Memory B cell (primary cell): Measurements from ENCODE around the gene PRRC2A.

Experiments used
- ATAC-seq: fragments of 150-1000 bp; cut with Tn5 transposase; 2 replicates; pipeline ENCODE4 v1.10.0; 2021; ENCODE audit warnings: low read depth, mild to moderate bottlenecking, moderate library complexity
- DNase-seq, 2 donors: peaks; one replicate each; pipeline ENCODE4 v3.0.0; 2022; ENCODE audit warnings: low spot score in 2 of 2
- H3K27ac Mint-ChIP-seq: one replicate; pipeline ENCODE4 v1.8.0; 2022; ENCODE audit warnings: mild to moderate bottlenecking, moderate library complexity, mixed read lengths
- H3K27me3 Mint-ChIP-seq: one replicate; pipeline ENCODE4 v1.8.0; 2022; ENCODE audit warnings: mixed read lengths
- H3K36me3 Mint-ChIP-seq: one replicate; pipeline ENCODE4 v1.8.0; 2022; ENCODE audit warnings: mild to moderate bottlenecking, mixed read lengths
- H3K4me1 Mint-ChIP-seq: one replicate; pipeline ENCODE4 v1.8.0; 2022; ENCODE audit warnings: mixed read lengths
- H3K4me3 Mint-ChIP-seq: one replicate; pipeline ENCODE4 v1.8.0; 2022; ENCODE audit warnings: mild to moderate bottlenecking, moderate library complexity, mixed read lengths
- H3K9me3 Mint-ChIP-seq: one replicate; pipeline ENCODE4 v1.8.0; 2022; ENCODE audit warnings: mixed read lengths

PRRC2A gene

GRCh38 chr6:31640612-31641011, 20.1 kb downstream of the PRRC2A start:
- H3K27ac Mint-ChIP-seq, result peak overlapping the region; percentile 9
- H3K4me1 Mint-ChIP-seq, result no peaks in the 10 kb centered on the region
- H3K36me3 Mint-ChIP-seq, result peaks cover 32% of the 10 kb centered on the region
- no peaks in the 10 kb centered on the region for H3K27me3 Mint-ChIP-seq
- H3K4me3 Mint-ChIP-seq, result no peak overlapping the region
- no peak for ATAC-seq
- DNase-seq, result no peak
- H3K9me3 Mint-ChIP-seq, result no peaks in the 10 kb centered on the region

- Mint-ChIP-seq H3K36me3 (peaks cover 31% of the 10 kb centered on the region), H3K4me3 (no peak overlapping the region), H3K4me1 (no peaks in the 10 kb centered on the region), H3K9me3 (no peaks in the 10 kb centered on the region), H3K27ac (no peak overlapping the region), H3K27me3 (no peaks in the 10 kb centered on the region)
- ATAC-seq (no peak), DNase-seq (no peak)
Measured at GRCh38 chr6:31641370-31641769, 20.9 kb downstream of the PRRC2A start.

- Mint-ChIP-seq H3K27me3 (no peaks in the 10 kb centered on the region), H3K36me3 (peaks cover 25% of the 10 kb centered on the region), H3K27ac (peak overlapping the region; percentile 35), H3K9me3 (no peaks in the 10 kb centered on the region), H3K4me1 (no peaks in the 10 kb centered on the region), H3K4me3 (no peak overlapping the region)
- DNase-seq (no peak), ATAC-seq (no peak)
Measured at GRCh38 chr6:31642798-31643570, 22.5 kb downstream of the PRRC2A start.

- no peaks in the 10 kb centered on the region for H3K27me3 Mint-ChIP-seq
- no peaks in the 10 kb centered on the region for H3K4me1 Mint-ChIP-seq
- no peak for ATAC-seq
- peaks cover 25% of the 10 kb centered on the region for H3K36me3 Mint-ChIP-seq
- H3K4me3 Mint-ChIP-seq, result no peak overlapping the region
- no peaks in the 10 kb centered on the region for H3K9me3 Mint-ChIP-seq
- no peak overlapping the region for H3K27ac Mint-ChIP-seq
- DNase-seq, result no peak
Measured at GRCh38 chr6:31643818-31644454, 23.4 kb downstream of the PRRC2A start.

GRCh38 chr6:31645325-31645724, 24.8 kb downstream of the PRRC2A start:
- Mint-ChIP-seq H3K36me3 (peaks cover 28% of the 10 kb centered on the region), H3K27me3 (no peaks in the 10 kb centered on the region), H3K4me1 (peaks cover 3% of the 10 kb centered on the region), H3K27ac (no peak overlapping the region), H3K4me3 (no peak overlapping the region), H3K9me3 (no peaks in the 10 kb centered on the region)
- ATAC-seq (no peak), DNase-seq (no peak)

GRCh38 chr6:31651602-31652191, 31.2 kb downstream of the PRRC2A start:
- peak overlapping the region; percentile 88 for H3K4me3 Mint-ChIP-seq
- H3K36me3 Mint-ChIP-seq, result peaks cover 26% of the 10 kb centered on the region
- no peaks in the 10 kb centered on the region for H3K27me3 Mint-ChIP-seq
- H3K27ac Mint-ChIP-seq, result peak overlapping the region; percentile 99
- ATAC-seq, result no peak
- H3K4me1 Mint-ChIP-seq, result peaks cover 28% of the 10 kb centered on the region
- H3K9me3 Mint-ChIP-seq, result no peaks in the 10 kb centered on the region
- DNase-seq, result no peak

- DNase-seq (no peak), ATAC-seq (peak; percentile 67)
- Mint-ChIP-seq H3K4me1 (peaks cover 35% of the 10 kb centered on the region), H3K36me3 (peaks cover 26% of the 10 kb centered on the region), H3K27ac (peak overlapping the region; percentile 99), H3K4me3 (peak overlapping the region; percentile 88), H3K27me3 (no peaks in the 10 kb centered on the region), H3K9me3 (no peaks in the 10 kb centered on the region)
Measured at GRCh38 chr6:31652925-31653724, 32.6 kb downstream of the PRRC2A start.

- no peak for DNase-seq
- no peak overlapping the region for H3K4me3 Mint-ChIP-seq
Measured at GRCh38 chr6:31654574-31655348, 34.2 kb downstream of the PRRC2A start.

GRCh38 chr6:31655349-31656237, 35.1 kb downstream of the PRRC2A start, which contains the start of gene APOM:
Gene APOM, plus strand, starts transcription at chr6:31655894. Its CDS starts 73 bp downstream, at chr6:31655967.
- peak within 1 kb of the TSS; percentile 39 for H3K27ac Mint-ChIP-seq
- no peaks in the 10 kb centered on the region for H3K27me3 Mint-ChIP-seq
- ATAC-seq (no peak), DNase-seq (no peak)
- no peak within 1 kb of the TSS for H3K4me3 Mint-ChIP-seq
- H3K9me3 Mint-ChIP-seq, result no peaks in the 10 kb centered on the region
- H3K36me3 Mint-ChIP-seq, result peaks cover 17% of the 10 kb centered on the region
- peaks cover 53% of the 10 kb centered on the region for H3K4me1 Mint-ChIP-seq

More at GRCh38 chr6:31654574-31655348, 34.2 kb downstream of the PRRC2A start:
- Mint-ChIP-seq H3K9me3 (no peaks in the 10 kb centered on the region), H3K36me3 (peaks cover 19% of the 10 kb centered on the region), H3K27me3 (no peaks in the 10 kb centered on the region), H3K27ac (no peak overlapping the region), H3K4me1 (peaks cover 47% of the 10 kb centered on the region)
- ATAC-seq, result no peak

GRCh38 chr6:31657406-31658157, 37.1 kb downstream of the PRRC2A start:
- H3K27me3 Mint-ChIP-seq, result no peaks in the 10 kb centered on the region
- H3K4me3 Mint-ChIP-seq, result no peak overlapping the region
- peaks cover 54% of the 10 kb centered on the region for H3K4me1 Mint-ChIP-seq
- H3K9me3 Mint-ChIP-seq, result no peaks in the 10 kb centered on the region
- ATAC-seq (no peak), DNase-seq (no peak)
- H3K36me3 Mint-ChIP-seq, result peaks cover 17% of the 10 kb centered on the region
- no peak overlapping the region for H3K27ac Mint-ChIP-seq

GRCh38 chr6:31658158-31658688, 37.7 kb downstream of the PRRC2A start:
- Mint-ChIP-seq H3K4me1 (peaks cover 53% of the 10 kb centered on the region), H3K36me3 (peaks cover 18% of the 10 kb centered on the region), H3K4me3 (peak overlapping the region; percentile 4), H3K27ac (no peak overlapping the region), H3K27me3 (no peaks in the 10 kb centered on the region), H3K9me3 (no peaks in the 10 kb centered on the region)
- ATAC-seq (no peak), DNase-seq (no peak)
